Astrocyte (in vitro differentiated cells and primary cell): ENCODE results near the gene SHROOM3. TPM values are rescaled to one million over a fixed set of nuclear protein-coding genes. Genes with fewer than 3 reads are reported as not detected.

Experiments
- DNase-seq: peaks from one replicate; pipeline ENCODE4 v3.0.0-alpha.2; 2010; ENCODE audit warnings: low read depth
- FAIRE-seq: peaks from 2 replicates; lab custom pipeline; 2011; peaks lifted over from hg19 to GRCh38; lab: Jason Lieb, UNC
- H2AFZ ChIP-seq: 2 replicates; pipeline ENCODE4 v1.6.0; 2012; ENCODE audit warnings: low read depth, low read length, inconsistent platforms
- H3K27ac ChIP-seq: 2 replicates; pipeline ENCODE4 v1.5.1; 2011; ENCODE audit warnings: low read depth, low read length, inconsistent platforms
- H3K27me3 ChIP-seq: 2 replicates; pipeline ENCODE4 v1.6.0; 2011; ENCODE audit warnings: low read length, inconsistent platforms; ENCODE audit not compliant: insufficient read depth
- H3K36me3 ChIP-seq: 2 replicates; pipeline ENCODE4 v1.5.1; 2011; ENCODE audit warnings: low read length, inconsistent platforms; ENCODE audit not compliant: insufficient read depth
- H3K4me1 ChIP-seq: 2 replicates; pipeline ENCODE4 v1.5.1; 2011; ENCODE audit warnings: low read length, inconsistent platforms; ENCODE audit not compliant: insufficient read depth
- H3K4me2 ChIP-seq: 2 replicates; pipeline ENCODE4 v1.6.0; 2012; ENCODE audit warnings: low read length, inconsistent platforms
- H3K4me3 ChIP-seq: 2 replicates; pipeline ENCODE4 v1.5.1; 2011; ENCODE audit warnings: low read depth, mild to moderate bottlenecking, low read length, inconsistent platforms; ENCODE audit not compliant: insufficient read depth
- H3K79me2 ChIP-seq: 2 replicates; pipeline ENCODE4 v1.6.0; 2012; ENCODE audit warnings: mild to moderate bottlenecking, low read length, inconsistent platforms; ENCODE audit not compliant: insufficient read depth
- H3K9ac ChIP-seq: 2 replicates; pipeline ENCODE4 v1.6.0; 2012; ENCODE audit warnings: mild to moderate bottlenecking, low read length, inconsistent platforms
- H3K9me3 ChIP-seq: 2 replicates; pipeline ENCODE4 v1.5.1; 2012; ENCODE audit warnings: low read depth, mild to moderate bottlenecking, low read length, inconsistent platforms; ENCODE audit not compliant: insufficient read depth
- H4K20me1 ChIP-seq: 2 replicates; pipeline ENCODE4 v1.6.0; 2012; ENCODE audit warnings: low read length, inconsistent platforms; ENCODE audit not compliant: insufficient read depth
- H3K27ac Mint-ChIP-seq: one replicate; pipeline ENCODE4 v1.8.0; 2021; ENCODE audit warnings: mild to moderate bottlenecking, mixed read lengths; ENCODE audit not compliant: unreplicated experiment
- H3K27me3 Mint-ChIP-seq: one replicate; pipeline ENCODE4 v1.8.0; 2021; ENCODE audit warnings: low read depth, mixed read lengths; ENCODE audit not compliant: unreplicated experiment
- H3K36me3 Mint-ChIP-seq: one replicate; pipeline ENCODE4 v1.8.0; 2021; ENCODE audit warnings: low read depth, mixed read lengths; ENCODE audit not compliant: unreplicated experiment
- H3K4me1 Mint-ChIP-seq: one replicate; pipeline ENCODE4 v1.8.0; 2021; ENCODE audit warnings: low read depth, mixed read lengths; ENCODE audit not compliant: unreplicated experiment
- H3K4me3 Mint-ChIP-seq: one replicate; pipeline ENCODE4 v1.8.0; 2021; ENCODE audit warnings: mild to moderate bottlenecking, moderate library complexity, mixed read lengths; ENCODE audit not compliant: unreplicated experiment
- H3K9me3 Mint-ChIP-seq: one replicate; pipeline ENCODE4 v1.8.0; 2021; ENCODE audit warnings: mild to moderate bottlenecking, mixed read lengths; ENCODE audit not compliant: unreplicated experiment
- EZH2 ChIP-seq: IDR thresholded peaks from 2 replicates; pipeline ENCODE4 v1.6.1; 2012; ENCODE audit warnings: mild to moderate bottlenecking, low read length, inconsistent platforms; ENCODE audit not compliant: insufficient read depth
- total RNA-seq: library from RNA; stranded (reverse); gene quantifications from 2 replicates; pipeline ENCODE4 v1.2.1, GENCODE V29; 2021
- TF ChIP-seq, protein P1 (sequence below): IDR thresholded peaks from 2 replicates; pipeline ENCODE4 v1.5.1; 2011; ENCODE audit warnings: low read depth, mild to moderate bottlenecking, inconsistent platforms, low read length, moderate library complexity; ENCODE audit not compliant: insufficient read depth

Gene SHROOM3
- total RNA-seq, 1 donor from 2014 or later = 64.6 TPM

DNA sequence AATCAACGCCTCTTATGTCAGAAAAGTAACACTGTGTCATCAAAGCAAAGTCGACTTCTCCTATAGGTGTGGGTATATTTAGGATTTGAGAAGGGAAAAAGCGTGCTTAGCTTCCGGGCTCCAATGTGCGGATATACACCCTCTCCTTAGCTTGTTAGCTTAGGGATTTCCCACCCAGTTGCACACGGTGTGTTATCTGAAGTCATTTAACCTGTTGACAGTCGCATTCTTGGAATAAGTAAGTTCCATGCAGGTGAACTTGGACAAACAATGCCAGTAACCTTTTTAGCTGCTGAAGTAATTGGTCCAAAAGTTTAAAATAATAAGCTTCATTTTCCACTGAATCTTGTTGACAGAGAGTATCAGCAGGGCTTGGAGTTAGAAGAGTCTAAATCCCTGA lies 113.7 kb downstream of the SHROOM3 start:
- Histone ChIP-seq H3K4me3 (no peak overlapping the region), H3K79me2 (no peaks in the 10 kb centered on the region), H3K36me3 (no peaks in the 10 kb centered on the region), H3K27ac (no peak overlapping the region), H3K9ac (no peak overlapping the region), H3K27me3 (no peaks in the 10 kb centered on the region), H3K4me1 (peaks cover 33% of the 10 kb centered on the region), H2AFZ (no peak overlapping the region), H4K20me1 (no peaks in the 10 kb centered on the region), H3K4me2 (no peak overlapping the region), H3K9me3 (no peaks in the 10 kb centered on the region)
- H3K9me3 Mint-ChIP-seq = no peaks in the 10 kb centered on the region
- H3K36me3 Mint-ChIP-seq = no peaks in the 10 kb centered on the region
- FAIRE-seq (no peak), DNase-seq (no peak)
- no peaks in the 10 kb centered on the region for H3K27me3 Mint-ChIP-seq
- H3K4me3 Mint-ChIP-seq = no peak overlapping the region
- TF ChIP-seq EZH2 = no peak
- TF ChIP-seq, protein P1, sequence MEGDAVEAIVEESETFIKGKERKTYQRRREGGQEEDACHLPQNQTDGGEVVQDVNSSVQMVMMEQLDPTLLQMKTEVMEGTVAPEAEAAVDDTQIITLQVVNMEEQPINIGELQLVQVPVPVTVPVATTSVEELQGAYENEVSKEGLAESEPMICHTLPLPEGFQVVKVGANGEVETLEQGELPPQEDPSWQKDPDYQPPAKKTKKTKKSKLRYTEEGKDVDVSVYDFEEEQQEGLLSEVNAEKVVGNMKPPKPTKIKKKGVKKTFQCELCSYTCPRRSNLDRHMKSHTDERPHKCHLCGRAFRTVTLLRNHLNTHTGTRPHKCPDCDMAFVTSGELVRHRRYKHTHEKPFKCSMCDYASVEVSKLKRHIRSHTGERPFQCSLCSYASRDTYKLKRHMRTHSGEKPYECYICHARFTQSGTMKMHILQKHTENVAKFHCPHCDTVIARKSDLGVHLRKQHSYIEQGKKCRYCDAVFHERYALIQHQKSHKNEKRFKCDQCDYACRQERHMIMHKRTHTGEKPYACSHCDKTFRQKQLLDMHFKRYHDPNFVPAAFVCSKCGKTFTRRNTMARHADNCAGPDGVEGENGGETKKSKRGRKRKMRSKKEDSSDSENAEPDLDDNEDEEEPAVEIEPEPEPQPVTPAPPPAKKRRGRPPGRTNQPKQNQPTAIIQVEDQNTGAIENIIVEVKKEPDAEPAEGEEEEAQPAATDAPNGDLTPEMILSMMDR = no peak
- H3K27ac Mint-ChIP-seq = no peak overlapping the region
- peaks cover 44% of the 10 kb centered on the region for H3K4me1 Mint-ChIP-seq

DNA sequence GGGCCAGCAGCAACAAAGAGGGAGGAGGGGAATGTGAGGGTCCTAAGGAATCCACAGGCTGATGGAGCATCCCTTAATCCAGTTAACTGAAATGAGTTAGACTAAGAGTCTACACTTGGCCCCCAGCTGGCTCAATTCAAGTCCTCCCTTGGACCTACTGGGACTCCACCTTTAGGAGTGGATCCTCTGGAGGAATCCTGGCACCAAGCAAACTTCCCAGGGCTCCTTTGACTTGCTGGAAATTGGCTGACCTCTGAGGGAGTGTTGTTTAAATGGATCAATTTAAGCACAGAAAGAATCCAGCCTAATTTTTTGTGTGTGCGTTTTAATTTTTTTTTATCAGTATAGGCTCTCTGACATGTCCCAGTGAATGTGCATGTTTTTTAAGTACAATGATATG lies 114.7 kb downstream of the SHROOM3 start:
- no peak for FAIRE-seq
- Histone ChIP-seq H2AFZ (no peak overlapping the region), H4K20me1 (no peaks in the 10 kb centered on the region), H3K4me3 (no peak overlapping the region), H3K27me3 (no peaks in the 10 kb centered on the region), H3K36me3 (no peaks in the 10 kb centered on the region), H3K9ac (no peak overlapping the region), H3K27ac (no peak overlapping the region), H3K79me2 (no peaks in the 10 kb centered on the region), H3K9me3 (no peaks in the 10 kb centered on the region), H3K4me2 (no peak overlapping the region), H3K4me1 (peaks cover 31% of the 10 kb centered on the region)
- Mint-ChIP-seq H3K9me3 (no peaks in the 10 kb centered on the region), H3K27ac (peak overlapping the region; percentile 66), H3K4me3 (no peak overlapping the region), H3K27me3 (no peaks in the 10 kb centered on the region), H3K36me3 (no peaks in the 10 kb centered on the region), H3K4me1 (peaks cover 44% of the 10 kb centered on the region)
- TF ChIP-seq EZH2 = no peak
- TF ChIP-seq, protein P1 = no peak
- no peak for DNase-seq

DNA sequence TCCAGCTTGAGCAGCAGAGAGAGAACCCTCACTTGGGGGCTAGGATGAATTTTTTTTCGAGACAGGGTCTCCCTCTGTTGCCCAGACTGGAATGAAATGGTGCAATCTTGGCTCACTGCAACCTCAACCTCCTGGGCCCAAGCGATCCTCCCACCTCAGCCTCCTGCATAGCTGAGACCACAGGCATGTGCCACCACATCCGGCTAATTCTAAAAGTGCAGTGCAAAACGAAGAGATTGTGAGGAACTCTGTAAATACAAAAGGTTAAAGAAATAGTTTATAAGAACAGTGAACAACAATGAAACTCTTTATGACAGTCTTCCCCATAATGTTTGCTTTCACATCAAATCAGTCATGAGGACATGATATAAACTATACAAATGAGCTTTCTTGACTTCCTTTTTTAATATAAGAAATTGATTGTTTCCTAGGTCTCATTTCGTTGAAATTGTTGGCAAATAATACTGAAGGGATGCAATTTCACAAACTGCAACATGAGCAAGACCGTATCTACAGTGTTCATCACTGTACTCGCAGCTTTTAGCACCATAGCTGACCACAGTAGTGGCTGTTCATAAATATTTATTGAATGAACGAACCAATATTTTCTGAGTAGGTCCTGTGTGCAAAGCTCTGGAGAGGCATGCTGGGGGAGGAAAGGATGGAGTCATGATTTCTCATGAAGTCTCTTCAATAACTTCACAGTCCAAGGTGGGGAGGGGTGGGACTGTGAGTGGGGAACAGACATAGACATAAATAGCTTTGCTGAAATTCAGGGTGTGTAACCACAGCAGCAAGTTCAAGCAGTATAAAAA lies 116.1 kb downstream of the SHROOM3 start:
- no peak for TF ChIP-seq EZH2
- TF ChIP-seq, protein P1 = no peak
- H4K20me1 ChIP-seq = no peaks in the 10 kb centered on the region
- H3K27me3 ChIP-seq = no peaks in the 10 kb centered on the region
- H3K9ac ChIP-seq = peak overlapping the region; percentile 28
- no peaks in the 10 kb centered on the region for H3K79me2 ChIP-seq
- Mint-ChIP-seq H3K9me3 (no peaks in the 10 kb centered on the region), H3K27me3 (no peaks in the 10 kb centered on the region), H3K27ac (peak overlapping the region; percentile 76), H3K4me3 (no peak overlapping the region), H3K4me1 (peaks cover 31% of the 10 kb centered on the region), H3K36me3 (peaks cover 5% of the 10 kb centered on the region)
- H2AFZ ChIP-seq = no peak overlapping the region
- peak; percentile 68 for DNase-seq
- no peaks in the 10 kb centered on the region for H3K9me3 ChIP-seq
- FAIRE-seq = no peak
- no peak overlapping the region for H3K4me3 ChIP-seq
- no peaks in the 10 kb centered on the region for H3K36me3 ChIP-seq
- H3K4me2 ChIP-seq = peak overlapping the region; percentile 53
- peaks cover 18% of the 10 kb centered on the region for H3K4me1 ChIP-seq
- H3K27ac ChIP-seq = peak overlapping the region; percentile 52
